K562 (cell line): ENCODE measurements around the gene IL10. TPM values are rescaled to one million over a fixed set of nuclear protein-coding genes. Genes with fewer than 3 reads are reported as not detected.

Source experiments
- BMI1 ChIP-seq: fragments of 150-350 bp; IDR thresholded peaks from 2 replicates; pipeline ENCODE4 v1.6.1; 2014; ENCODE audit warnings: low read length
- CCNT2 ChIP-seq: IDR thresholded peaks from 2 replicates; pipeline ENCODE4 v1.6.1; 2011; ENCODE audit warnings: borderline replicate concordance, low read depth, mild to moderate bottlenecking, moderate library complexity, mixed read lengths, low read length; ENCODE audit not compliant: insufficient read length; ENCODE audit errors: extremely low read depth
- CHCHD3 ChIP-seq: fragments of 250-450 bp; sonication (Bioruptor Pico); IDR thresholded peaks from 2 replicates; pipeline ENCODE4 v2.1.2; 2022; ENCODE audit warnings: mild to moderate bottlenecking
- CXXC5 ChIP-seq: fragments of 250-450 bp; sonication (Bioruptor Pico); IDR thresholded peaks from 2 replicates; pipeline ENCODE4 v1.8.0; 2022; ENCODE audit warnings: inconsistent platforms, mild to moderate bottlenecking, moderate library complexity
- ETV1 ChIP-seq: fragments of 450-650 bp; conservative IDR thresholded peaks from 2 replicates; pipeline ENCODE4 v1.6.1; 2016; ENCODE audit warnings: missing genetic modification characterization, control low read depth, low read depth, missing compliant biosample characterization
- FOXK2 ChIP-seq, 2 experiments: fragments of 450-650 bp; IDR thresholded peaks in 1 of 2; conservative IDR thresholded peaks in 1 of 2; 2 replicates each; pipeline ENCODE4 v1.6.1; 2016; ENCODE audit warnings: low read depth in 2 of 2, mild to moderate bottlenecking in 1 of 2
- FOXP1 ChIP-seq: sonication (generic); formaldehyde crosslinking; IDR thresholded peaks from 2 replicates; pipeline ENCODE4 v1.8.0; 2022; ENCODE audit warnings: mild to moderate bottlenecking, missing genetic modification reagents
- HOXB6 ChIP-seq: fragments of 250-450 bp; sonication (Bioruptor Pico); IDR thresholded peaks from 2 replicates; pipeline ENCODE4 v1.5.1; 2022; ENCODE audit warnings: mild to moderate bottlenecking, borderline replicate concordance
- KLF10 ChIP-seq: fragments of 250-450 bp; sonication (Bioruptor Pico); IDR thresholded peaks from 2 replicates; pipeline ENCODE4 v1.6.1; 2021; ENCODE audit warnings: matching md5 sums
- MXI1 ChIP-seq: IDR thresholded peaks from 2 replicates; pipeline ENCODE4 v1.6.1; 2011; ENCODE audit warnings: low read depth, mild to moderate bottlenecking, improper control_type of control experiment, low read length
- NFIX ChIP-seq: fragments of 250-450 bp; sonication (Bioruptor Pico); IDR thresholded peaks from 2 replicates; pipeline ENCODE4 v1.4.0; 2020; ENCODE audit warnings: low read depth, mild to moderate bottlenecking, moderate library complexity
- PCBP1 ChIP-seq: fragments of 200-400 bp; formaldehyde crosslinking; IDR thresholded peaks from 2 replicates; pipeline ENCODE4 v1.6.1; 2018; ENCODE audit warnings: mild to moderate bottlenecking, low read depth, low read length; ENCODE audit not compliant: poor library complexity, severe bottlenecking
- RAD21 ChIP-seq, 2 experiments: fragments of 250-450 bp in 1 of 2; fragments of 450-650 bp in 1 of 2; sonication (Bioruptor Pico) in 1 of 2; formaldehyde crosslinking in 1 of 2; IDR thresholded peaks in 1 of 2; conservative IDR thresholded peaks in 1 of 2; 2 replicates each; pipeline versions ENCODE4 v1.4.0 to v1.8.0; 2020 to 2022; ENCODE audit warnings: mild to moderate bottlenecking in 2 of 2, moderate library complexity in 1 of 2
- TOE1 ChIP-seq, 2 experiments: fragments of 450-650 bp in 1 of 2; sonication (generic) in 1 of 2; formaldehyde crosslinking in 1 of 2; IDR thresholded peaks; 2 replicates each; pipeline versions ENCODE4 v1.7.1 to v1.8.0; 2016 to 2022; ENCODE audit warnings: borderline replicate concordance in 2 of 2, mild to moderate bottlenecking in 2 of 2, antibody characterized with exemption in 1 of 2, inconsistent platforms in 1 of 2, low read depth in 1 of 2, missing genetic modification reagents in 1 of 2, moderate library complexity in 1 of 2
- ZKSCAN1 ChIP-seq: fragments of 150-350 bp; IDR thresholded peaks from 2 replicates; pipeline ENCODE4 v1.6.1; 2016; ENCODE audit warnings: low read depth, low read length
- polyA plus RNA-seq, 8 experiments: library from polyadenylated mRNA; depleted of rRNA in 4 of 8; stranded (reverse) in 5 of 8; unstranded in 3 of 8; fragments of >200 nt; fragmentation: Nextera tagmentation in 2 of 8; fragmentation: Illumina TruSeq in 1 of 8; extraction: Ambion mirVana in 2 of 8; extraction: Trizol in 1 of 8; gene quantifications; 2 replicates each; pipeline versions ENCODE4 v1.2.1 to v1.2.3, GENCODE V29; 2011 to 2014; ENCODE audit warnings: inconsistent platforms in 1 of 8, missing spikeins in 1 of 8
- total RNA-seq, 7 experiments: library from RNA; depleted of rRNA in 6 of 7; stranded (reverse); fragments of >200 nt in 6 of 7; fragmentation: Illumina TruSeq in 2 of 7; extraction: Trizol in 2 of 7; gene quantifications; 2 replicates each; pipeline versions ENCODE4 v1.2.1 to v1.2.3, GENCODE V29; 2011 to 2021; ENCODE audit warnings: low replicate concordance in 1 of 7
- TF ChIP-seq, protein P1 (sequence below): fragments of 450-650 bp; IDR thresholded peaks from 2 replicates; pipeline ENCODE4 v1.6.1; 2016
- TF ChIP-seq, protein P2 (sequence below): sonication (generic); formaldehyde crosslinking; IDR thresholded peaks from 2 replicates; pipeline ENCODE4 v1.9.0; 2022; ENCODE audit warnings: mild to moderate bottlenecking, missing genetic modification reagents
- TF ChIP-seq, protein P3 (sequence below): fragments of 200-800 bp; sonication (Bioruptor generic); IDR thresholded peaks from 2 replicates; pipeline ENCODE4 v1.6.1; 2016; ENCODE audit warnings: missing genetic modification characterization, missing compliant biosample characterization
- TF ChIP-seq, protein P4 (sequence below): IDR thresholded peaks from 2 replicates; pipeline ENCODE4 v1.6.1; 2011; ENCODE audit warnings: borderline replicate concordance, low read depth, mild to moderate bottlenecking, moderate library complexity, low read length; ENCODE audit not compliant: insufficient read depth, poor library complexity, severe bottlenecking

IL10 gene
- total and polyA plus RNA-seq, 9 of the 15 experiments (the other 6 are each of a cell fraction or from before 2014, with no cell fraction given): 0.29 TPM; not detected in 8

DNA sequence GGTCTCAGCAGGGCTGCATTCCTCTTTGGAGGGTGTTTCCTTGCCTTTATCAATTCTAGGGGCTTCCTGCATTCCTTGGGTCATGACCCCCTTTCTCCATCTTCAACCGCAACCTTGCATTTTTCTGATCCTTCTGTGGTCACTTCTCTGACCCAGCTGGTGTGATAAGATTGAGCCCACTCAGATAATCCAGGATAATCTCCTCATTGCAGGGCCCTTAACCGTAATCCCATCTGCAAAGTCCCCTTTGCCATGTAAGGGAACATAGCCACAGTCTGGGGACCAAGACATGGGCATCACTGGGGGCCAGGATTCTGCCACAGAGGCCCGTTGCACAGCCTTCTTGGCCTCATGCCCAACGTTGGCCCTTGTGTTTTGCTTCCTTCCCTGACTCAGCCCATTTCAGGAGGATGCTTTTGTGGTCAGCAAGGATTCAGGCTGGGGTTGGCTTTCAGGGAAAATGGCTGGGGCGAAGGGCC is 36.7 kb downstream of the IL10 start (continued):
- TF ChIP-seq, protein P1, sequence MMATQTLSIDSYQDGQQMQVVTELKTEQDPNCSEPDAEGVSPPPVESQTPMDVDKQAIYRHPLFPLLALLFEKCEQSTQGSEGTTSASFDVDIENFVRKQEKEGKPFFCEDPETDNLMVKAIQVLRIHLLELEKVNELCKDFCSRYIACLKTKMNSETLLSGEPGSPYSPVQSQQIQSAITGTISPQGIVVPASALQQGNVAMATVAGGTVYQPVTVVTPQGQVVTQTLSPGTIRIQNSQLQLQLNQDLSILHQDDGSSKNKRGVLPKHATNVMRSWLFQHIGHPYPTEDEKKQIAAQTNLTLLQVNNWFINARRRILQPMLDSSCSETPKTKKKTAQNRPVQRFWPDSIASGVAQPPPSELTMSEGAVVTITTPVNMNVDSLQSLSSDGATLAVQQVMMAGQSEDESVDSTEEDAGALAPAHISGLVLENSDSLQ: no peak
- no peak for TF ChIP-seq ZKSCAN1
- TF ChIP-seq RAD21 (CRISPR knock-in tag; conservative IDR thresholded peaks at IDR 0.05 in 1 of 2, IDR thresholded peaks at IDR 0.05 in 1 of 2): no peak
- peak; percentile 79 for TF ChIP-seq CXXC5 (CRISPR knock-in tag)
- peak; percentile 45; the same call in 1 of the 2 replicates for TF ChIP-seq ETV1 (tag)
- TF ChIP-seq NFIX (CRISPR knock-in tag): no peak
- TF ChIP-seq BMI1: no peak
- no peak for TF ChIP-seq PCBP1
- TF ChIP-seq FOXP1: no peak
- peak; percentile 59 for TF ChIP-seq CCNT2
- TF ChIP-seq, protein P2, sequence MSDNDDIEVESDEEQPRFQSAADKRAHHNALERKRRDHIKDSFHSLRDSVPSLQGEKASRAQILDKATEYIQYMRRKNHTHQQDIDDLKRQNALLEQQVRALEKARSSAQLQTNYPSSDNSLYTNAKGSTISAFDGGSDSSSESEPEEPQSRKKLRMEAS: no peak
- TF ChIP-seq, protein P3, sequence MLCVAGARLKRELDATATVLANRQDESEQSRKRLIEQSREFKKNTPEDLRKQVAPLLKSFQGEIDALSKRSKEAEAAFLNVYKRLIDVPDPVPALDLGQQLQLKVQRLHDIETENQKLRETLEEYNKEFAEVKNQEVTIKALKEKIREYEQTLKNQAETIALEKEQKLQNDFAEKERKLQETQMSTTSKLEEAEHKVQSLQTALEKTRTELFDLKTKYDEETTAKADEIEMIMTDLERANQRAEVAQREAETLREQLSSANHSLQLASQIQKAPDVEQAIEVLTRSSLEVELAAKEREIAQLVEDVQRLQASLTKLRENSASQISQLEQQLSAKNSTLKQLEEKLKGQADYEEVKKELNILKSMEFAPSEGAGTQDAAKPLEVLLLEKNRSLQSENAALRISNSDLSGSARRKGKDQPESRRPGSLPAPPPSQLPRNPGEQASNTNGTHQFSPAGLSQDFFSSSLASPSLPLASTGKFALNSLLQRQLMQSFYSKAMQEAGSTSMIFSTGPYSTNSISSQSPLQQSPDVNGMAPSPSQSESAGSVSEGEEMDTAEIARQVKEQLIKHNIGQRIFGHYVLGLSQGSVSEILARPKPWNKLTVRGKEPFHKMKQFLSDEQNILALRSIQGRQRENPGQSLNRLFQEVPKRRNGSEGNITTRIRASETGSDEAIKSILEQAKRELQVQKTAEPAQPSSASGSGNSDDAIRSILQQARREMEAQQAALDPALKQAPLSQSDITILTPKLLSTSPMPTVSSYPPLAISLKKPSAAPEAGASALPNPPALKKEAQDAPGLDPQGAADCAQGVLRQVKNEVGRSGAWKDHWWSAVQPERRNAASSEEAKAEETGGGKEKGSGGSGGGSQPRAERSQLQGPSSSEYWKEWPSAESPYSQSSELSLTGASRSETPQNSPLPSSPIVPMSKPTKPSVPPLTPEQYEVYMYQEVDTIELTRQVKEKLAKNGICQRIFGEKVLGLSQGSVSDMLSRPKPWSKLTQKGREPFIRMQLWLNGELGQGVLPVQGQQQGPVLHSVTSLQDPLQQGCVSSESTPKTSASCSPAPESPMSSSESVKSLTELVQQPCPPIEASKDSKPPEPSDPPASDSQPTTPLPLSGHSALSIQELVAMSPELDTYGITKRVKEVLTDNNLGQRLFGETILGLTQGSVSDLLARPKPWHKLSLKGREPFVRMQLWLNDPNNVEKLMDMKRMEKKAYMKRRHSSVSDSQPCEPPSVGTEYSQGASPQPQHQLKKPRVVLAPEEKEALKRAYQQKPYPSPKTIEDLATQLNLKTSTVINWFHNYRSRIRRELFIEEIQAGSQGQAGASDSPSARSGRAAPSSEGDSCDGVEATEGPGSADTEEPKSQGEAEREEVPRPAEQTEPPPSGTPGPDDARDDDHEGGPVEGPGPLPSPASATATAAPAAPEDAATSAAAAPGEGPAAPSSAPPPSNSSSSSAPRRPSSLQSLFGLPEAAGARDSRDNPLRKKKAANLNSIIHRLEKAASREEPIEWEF (CRISPR knock-in tag): no peak
- no peak for TF ChIP-seq CHCHD3 (CRISPR knock-in tag)
- peak; percentile 45; the same call in 1 of the 2 replicates for TF ChIP-seq TOE1 (IDR thresholded peaks at IDR 0.05; ENCODE audit: borderline replicate concordance)
- TF ChIP-seq TOE1 (CRISPR knock-in tag; IDR thresholded peaks at IDR 0.05; ENCODE audit: borderline replicate concordance, low read depth): no peak
- no peak for TF ChIP-seq KLF10 (CRISPR knock-in tag)
- TF ChIP-seq FOXK2 (conservative IDR thresholded peaks at IDR 0.05 in 1 of 2, IDR thresholded peaks at IDR 0.05 in 1 of 2; ENCODE audit: low read depth in 2 of 2): no peak
- TF ChIP-seq, protein P4, sequence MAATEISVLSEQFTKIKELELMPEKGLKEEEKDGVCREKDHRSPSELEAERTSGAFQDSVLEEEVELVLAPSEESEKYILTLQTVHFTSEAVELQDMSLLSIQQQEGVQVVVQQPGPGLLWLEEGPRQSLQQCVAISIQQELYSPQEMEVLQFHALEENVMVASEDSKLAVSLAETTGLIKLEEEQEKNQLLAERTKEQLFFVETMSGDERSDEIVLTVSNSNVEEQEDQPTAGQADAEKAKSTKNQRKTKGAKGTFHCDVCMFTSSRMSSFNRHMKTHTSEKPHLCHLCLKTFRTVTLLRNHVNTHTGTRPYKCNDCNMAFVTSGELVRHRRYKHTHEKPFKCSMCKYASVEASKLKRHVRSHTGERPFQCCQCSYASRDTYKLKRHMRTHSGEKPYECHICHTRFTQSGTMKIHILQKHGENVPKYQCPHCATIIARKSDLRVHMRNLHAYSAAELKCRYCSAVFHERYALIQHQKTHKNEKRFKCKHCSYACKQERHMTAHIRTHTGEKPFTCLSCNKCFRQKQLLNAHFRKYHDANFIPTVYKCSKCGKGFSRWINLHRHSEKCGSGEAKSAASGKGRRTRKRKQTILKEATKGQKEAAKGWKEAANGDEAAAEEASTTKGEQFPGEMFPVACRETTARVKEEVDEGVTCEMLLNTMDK: no peak
- TF ChIP-seq HOXB6 (CRISPR knock-in tag): no peak
- no peak for TF ChIP-seq MXI1
